GM20000 (cell line): ENCODE measurements around the gene SFMBT2.
"Not testable (repeated sequence)": the region's sequence is repeated elsewhere in the genome, so short reads cannot be mapped to it uniquely, and the experiment has no call there.

Experiments used
- DNase-seq: peaks from one replicate; pipeline ENCODE4 v3.0.0; 2012; ENCODE audit warnings: low spot score
- CTCF ChIP-seq: IDR thresholded peaks from 2 replicates; pipeline ENCODE4 v1.5.1; 2012; ENCODE audit warnings: mild to moderate bottlenecking, control low read depth; ENCODE audit errors: extremely low read depth, missing control alignments

The SFMBT2 gene

GRCh38 chr10:7230036-7230435 is 180.8 kb downstream of the SFMBT2 start:
- no peak for DNase-seq
- TF ChIP-seq CTCF = no peak

GRCh38 chr10:7225133-7225532 is 185.7 kb downstream of the SFMBT2 start:
- TF ChIP-seq CTCF = no peak
- DNase-seq = no peak

DNA sequence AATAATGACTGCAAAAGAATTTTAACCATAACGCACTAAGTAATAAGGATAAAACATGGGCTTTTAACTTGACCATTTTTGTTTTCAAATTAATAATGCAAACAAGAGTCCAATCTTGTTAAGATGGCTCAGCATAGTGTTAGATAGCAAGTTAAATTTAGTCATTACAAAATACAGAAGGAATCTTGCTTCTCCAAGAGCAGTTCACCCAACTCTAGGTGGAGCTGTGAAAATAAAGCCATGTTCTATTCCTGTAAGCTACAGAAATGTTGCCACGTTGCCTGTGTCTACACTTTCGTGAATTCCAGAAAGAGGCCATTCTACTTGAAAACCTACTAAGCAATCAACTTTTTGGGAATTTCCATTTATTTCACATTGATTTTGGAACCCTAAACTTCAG is 191.9 kb downstream of the SFMBT2 start:
- TF ChIP-seq CTCF = no peak
- DNase-seq = no peak

DNA sequence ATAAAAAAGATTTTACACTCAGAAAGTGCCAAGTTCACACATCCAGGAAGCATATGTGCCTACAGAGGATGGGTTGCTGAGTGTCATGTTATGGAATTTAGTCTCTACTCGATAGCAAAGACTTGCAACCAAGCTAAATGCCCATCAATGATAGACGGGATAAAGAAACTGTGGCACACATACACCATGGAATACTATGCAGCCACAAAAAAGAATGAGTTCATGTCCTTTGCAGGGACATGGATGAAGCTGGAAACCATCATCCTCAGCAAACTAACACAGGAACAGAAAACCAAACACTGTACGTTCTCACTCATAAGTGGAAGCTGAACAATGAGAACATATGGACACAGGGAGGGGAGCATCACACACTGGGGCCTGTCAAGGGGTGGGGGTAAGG is 198.1 kb downstream of the SFMBT2 start:
- not testable (repeated sequence) for DNase-seq

DNA sequence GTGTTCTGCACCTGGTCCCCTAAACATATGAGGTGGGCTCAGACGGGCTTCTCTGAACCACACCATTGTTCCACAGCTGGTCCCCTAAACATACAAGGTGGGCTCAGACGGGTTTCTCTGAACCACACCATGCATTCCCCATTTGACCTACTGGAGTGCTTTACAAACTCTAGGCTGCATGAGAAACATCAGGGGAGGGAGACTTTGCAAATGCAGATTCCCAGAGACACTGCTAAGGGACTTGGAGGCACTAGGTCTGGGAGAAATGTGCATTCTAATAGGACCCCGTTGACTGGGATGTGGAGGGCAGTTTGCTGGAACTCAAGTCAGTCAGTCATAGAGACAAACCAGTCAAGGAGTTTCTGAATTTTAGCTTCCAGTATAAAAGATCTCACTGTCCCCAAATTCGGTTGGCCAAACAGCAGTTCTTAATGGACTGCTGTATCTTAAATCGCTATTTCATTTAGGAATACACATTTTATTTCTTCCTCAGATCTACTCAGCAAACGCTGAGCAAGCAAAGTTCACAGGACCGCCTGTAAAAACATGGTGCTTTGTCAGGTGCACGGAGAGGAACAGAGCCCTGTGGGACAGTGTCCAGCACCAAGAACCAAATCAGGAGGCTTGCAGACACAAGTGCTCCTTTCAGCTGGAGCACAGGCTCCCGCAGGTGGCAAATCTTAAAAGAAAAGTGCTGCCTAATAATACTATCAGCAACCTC is 198.8 kb downstream of the SFMBT2 start:
- DNase-seq = no peak
- TF ChIP-seq CTCF = no peak

DNA sequence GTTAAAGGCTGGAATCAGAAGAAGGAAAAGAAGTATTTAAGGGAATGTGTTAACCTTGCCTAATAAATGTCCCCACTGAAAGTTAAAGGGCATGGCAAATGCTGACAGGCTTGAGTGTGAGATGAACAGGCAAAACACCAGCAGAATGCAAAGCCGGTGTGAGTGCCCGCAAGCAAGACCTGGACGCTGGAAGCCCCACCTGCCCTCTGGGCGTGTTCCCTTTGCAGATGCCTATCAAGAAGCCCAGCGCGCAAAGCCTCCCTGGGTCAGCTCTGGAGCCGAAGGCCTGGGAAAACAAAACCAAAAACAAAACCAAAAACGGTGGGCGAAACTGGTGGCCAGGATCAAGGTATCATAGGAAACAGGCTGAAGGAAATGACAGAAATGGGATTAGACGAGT is 200.3 kb downstream of the SFMBT2 start:
- DNase-seq = no peak
- no peak for TF ChIP-seq CTCF

GRCh38 chr10:7209458-7209857 is 201.4 kb downstream of the SFMBT2 start:
- TF ChIP-seq CTCF = no peak
- DNase-seq = no peak

DNA sequence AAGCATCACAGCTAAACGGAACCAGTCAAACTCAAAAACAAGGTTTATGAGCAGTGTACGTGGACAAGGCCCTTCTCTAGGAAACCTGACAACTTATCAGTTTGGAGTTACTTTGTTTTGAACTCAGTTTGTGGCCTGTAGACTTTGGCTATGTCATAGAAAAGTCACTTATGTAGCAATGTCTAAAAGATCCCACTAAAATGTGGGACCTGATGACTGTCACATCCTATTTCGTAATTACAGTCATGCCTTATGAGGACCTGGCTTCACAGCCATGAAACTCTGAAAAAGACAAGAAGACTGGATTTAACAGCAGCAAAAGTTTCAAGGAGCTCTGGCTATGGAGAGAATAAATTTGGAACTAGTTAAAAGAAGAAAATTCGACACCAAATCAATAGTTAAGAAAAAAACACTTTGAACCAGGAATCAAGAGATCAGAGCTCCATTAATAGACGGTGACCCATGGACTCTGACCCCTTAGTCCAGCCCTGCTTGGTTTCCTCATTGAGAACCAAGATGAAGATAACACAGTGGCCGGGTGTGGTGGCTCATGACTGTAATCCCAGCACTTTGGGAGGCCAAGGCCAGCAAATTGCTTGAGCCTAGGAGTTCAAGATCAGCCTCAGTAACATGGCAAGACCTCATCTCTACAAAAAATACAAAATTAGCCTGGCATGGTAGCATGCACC is 204.3 kb downstream of the SFMBT2 start:
- no peak for TF ChIP-seq CTCF

More for the DNA sequence above, 204.3 kb downstream of the SFMBT2 start:
- no peak for DNase-seq
